Mammary epithelial cell (primary cell): ENCODE measurements around the gene CEP19.

Experiments
- EZH2 ChIP-seq: IDR thresholded peaks from 2 replicates; pipeline ENCODE4 v1.6.1; 2012; ENCODE audit warnings: low read length, inconsistent platforms, borderline replicate concordance
- TF ChIP-seq, protein P1 (sequence below), 2 donors: IDR thresholded peaks in 1 of 2; conservative IDR thresholded peaks in 1 of 2; 2 replicates each; pipeline ENCODE4 v1.5.1; 2011 to 2012; ENCODE audit warnings: inconsistent platforms in 2 of 2, low read length in 2 of 2, mild to moderate bottlenecking in 2 of 2, control low read depth in 1 of 2, low read depth in 1 of 2; ENCODE audit not compliant: insufficient read depth in 1 of 2; ENCODE audit errors: extremely low read depth in 1 of 2

DNA sequence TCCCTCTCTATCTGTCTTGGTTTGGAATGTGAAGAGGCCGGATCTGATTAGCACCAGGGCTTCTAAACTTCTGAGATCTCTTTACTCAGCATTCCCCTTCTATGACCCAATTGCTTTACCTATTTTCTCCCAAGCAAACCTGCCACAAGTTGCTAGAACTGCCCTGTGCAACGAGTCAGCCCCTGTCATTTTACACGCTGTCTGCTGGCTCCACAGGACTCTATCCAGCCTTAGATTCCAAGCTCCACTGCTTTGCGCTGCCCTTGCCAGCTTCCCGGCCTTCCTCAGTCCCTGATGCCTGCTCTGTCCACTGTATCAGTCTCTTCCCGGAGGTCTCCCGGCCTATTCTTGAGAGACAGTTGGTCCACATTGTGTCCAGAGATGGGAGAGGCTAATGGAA lies 12.3 kb downstream of the CEP19 start:
- TF ChIP-seq, protein P1, sequence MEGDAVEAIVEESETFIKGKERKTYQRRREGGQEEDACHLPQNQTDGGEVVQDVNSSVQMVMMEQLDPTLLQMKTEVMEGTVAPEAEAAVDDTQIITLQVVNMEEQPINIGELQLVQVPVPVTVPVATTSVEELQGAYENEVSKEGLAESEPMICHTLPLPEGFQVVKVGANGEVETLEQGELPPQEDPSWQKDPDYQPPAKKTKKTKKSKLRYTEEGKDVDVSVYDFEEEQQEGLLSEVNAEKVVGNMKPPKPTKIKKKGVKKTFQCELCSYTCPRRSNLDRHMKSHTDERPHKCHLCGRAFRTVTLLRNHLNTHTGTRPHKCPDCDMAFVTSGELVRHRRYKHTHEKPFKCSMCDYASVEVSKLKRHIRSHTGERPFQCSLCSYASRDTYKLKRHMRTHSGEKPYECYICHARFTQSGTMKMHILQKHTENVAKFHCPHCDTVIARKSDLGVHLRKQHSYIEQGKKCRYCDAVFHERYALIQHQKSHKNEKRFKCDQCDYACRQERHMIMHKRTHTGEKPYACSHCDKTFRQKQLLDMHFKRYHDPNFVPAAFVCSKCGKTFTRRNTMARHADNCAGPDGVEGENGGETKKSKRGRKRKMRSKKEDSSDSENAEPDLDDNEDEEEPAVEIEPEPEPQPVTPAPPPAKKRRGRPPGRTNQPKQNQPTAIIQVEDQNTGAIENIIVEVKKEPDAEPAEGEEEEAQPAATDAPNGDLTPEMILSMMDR (conservative IDR thresholded peaks at IDR 0.05 in 1 of 2, IDR thresholded peaks at IDR 0.05 in 1 of 2; ENCODE audit: extremely low read depth in 1 of 2, insufficient read depth in 1 of 2, low read depth in 1 of 2, low read length in 2 of 2), result no peak
- no peak for TF ChIP-seq EZH2
